Stimulated activated CD4-positive, alpha-beta T cell treated with anti-CD3 and anti-CD28 coated beads, Interleukin-2, amount 100 ng/mL, for 4 hours (primary cell): ENCODE measurements around the gene NPW.
A peak's percentile ranks its signal among the peaks of the same experiment; 100 is the strongest.
"Not testable (repeated sequence)": the region's sequence is repeated elsewhere in the genome, so short reads cannot be mapped to it uniquely, and the experiment has no call there.

ENCODE experiments used
- DNase-seq: peaks from one replicate; pipeline ENCODE4 v3.0.0-alpha.2; 2020; ENCODE audit warnings: low read depth

The NPW gene

GRCh38 chr16:2023092-2024031 lies 3.8 kb downstream of the NPW start:
- peak; percentile 92 for DNase-seq

GRCh38 chr16:2024032-2024420 lies 4.4 kb downstream of the NPW start:
- no peak for DNase-seq

- no peak for DNase-seq
Observed at GRCh38 chr16:2025251-2025650, 5.7 kb downstream of the NPW start.

- no peak for DNase-seq
Observed at GRCh38 chr16:2025878-2026460, 6.4 kb downstream of the NPW start.

GRCh38 chr16:2026461-2027023 lies 7.0 kb downstream of the NPW start, which contains the start of gene NHERF2:
Gene NHERF2, plus strand, starts transcription at chr16:2026902. Its CDS starts 104 bp downstream, at chr16:2027006.
- DNase-seq: no peak

GRCh38 chr16:2027024-2028010 lies 7.7 kb downstream of the NPW start:
- no peak for DNase-seq

- no peak for DNase-seq
Observed at GRCh38 chr16:2028146-2028545, 8.6 kb downstream of the NPW start.

GRCh38 chr16:2028620-2029220 lies 9.1 kb downstream of the NPW start:
- no peak for DNase-seq

GRCh38 chr16:2029350-2029749 lies 9.8 kb downstream of the NPW start:
- DNase-seq: no peak

GRCh38 chr16:2030036-2030435 lies 10.5 kb downstream of the NPW start:
- no peak for DNase-seq

- DNase-seq: no peak
Observed at GRCh38 chr16:2031081-2031577, 11.5 kb downstream of the NPW start.

GRCh38 chr16:2032285-2033056 lies 12.9 kb downstream of the NPW start:
- DNase-seq: no peak

GRCh38 chr16:2033057-2033908 lies 13.7 kb downstream of the NPW start:
- DNase-seq: no peak

GRCh38 chr16:2033909-2034695 lies 14.5 kb downstream of the NPW start:
- not testable (repeated sequence) for DNase-seq

GRCh38 chr16:2034696-2035430 lies 15.3 kb downstream of the NPW start:
- DNase-seq: no peak

- DNase-seq: no peak
Observed at GRCh38 chr16:2035431-2036199, 16.0 kb downstream of the NPW start.
